C1 segment of cervical spinal cord (tissue), 14 donors: Measurements from ENCODE around the gene MRTO4.
"Not testable (repeated sequence)": the region's sequence is repeated elsewhere in the genome, so short reads cannot be mapped to it uniquely, and the experiment has no call there.

ENCODE experiments used
- DNase-seq, 14 donors: peaks; one replicate each; lab custom pipeline; 2025; lab: John Stamatoyannopoulos, UW

MRTO4 gene

DNA sequence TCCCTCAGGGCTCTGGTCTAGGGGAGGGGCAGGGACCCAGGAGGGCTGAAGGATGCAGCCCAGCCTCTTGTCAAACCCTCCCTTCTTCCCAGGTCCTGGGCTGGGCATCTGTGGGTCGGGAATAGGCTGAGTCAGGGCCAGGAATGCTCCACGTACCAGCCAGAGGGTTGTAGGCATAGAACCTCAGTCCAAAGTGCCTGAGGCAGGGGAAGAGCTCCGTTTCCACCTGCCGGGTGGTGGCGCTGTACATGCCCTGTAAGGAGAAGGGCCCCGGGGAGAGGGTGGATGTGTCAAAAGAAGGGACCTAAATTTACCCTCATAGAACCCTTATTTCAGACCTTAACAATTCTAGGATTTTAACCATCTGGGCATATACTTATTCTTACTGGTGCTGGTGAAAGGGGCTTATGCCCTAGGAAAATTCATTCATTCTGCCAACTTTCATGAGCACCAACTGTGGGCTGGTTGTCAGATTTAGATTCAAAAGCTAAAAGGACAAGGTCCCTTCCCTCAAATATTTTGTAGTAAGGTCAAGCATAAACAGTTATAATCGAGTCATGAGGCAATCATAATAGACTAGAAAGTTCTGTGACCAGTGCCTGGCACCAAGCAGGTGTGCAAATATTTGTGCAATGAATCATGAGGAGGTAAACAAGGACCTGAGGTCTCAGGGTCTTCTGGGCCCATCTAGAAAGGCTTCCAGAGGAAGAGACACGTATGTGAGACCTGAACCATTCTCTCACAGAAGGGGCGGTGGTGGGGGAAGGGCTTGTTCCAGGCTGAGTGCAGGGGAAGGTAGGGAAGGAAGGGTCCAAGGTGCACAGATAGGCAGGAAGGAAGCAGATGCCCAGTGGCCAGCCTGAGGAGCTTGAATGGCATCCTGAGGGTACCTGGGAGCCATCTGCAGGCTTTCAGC is 18.1 kb downstream of the MRTO4 start:
- DNase-seq: not testable (repeated sequence)

DNA sequence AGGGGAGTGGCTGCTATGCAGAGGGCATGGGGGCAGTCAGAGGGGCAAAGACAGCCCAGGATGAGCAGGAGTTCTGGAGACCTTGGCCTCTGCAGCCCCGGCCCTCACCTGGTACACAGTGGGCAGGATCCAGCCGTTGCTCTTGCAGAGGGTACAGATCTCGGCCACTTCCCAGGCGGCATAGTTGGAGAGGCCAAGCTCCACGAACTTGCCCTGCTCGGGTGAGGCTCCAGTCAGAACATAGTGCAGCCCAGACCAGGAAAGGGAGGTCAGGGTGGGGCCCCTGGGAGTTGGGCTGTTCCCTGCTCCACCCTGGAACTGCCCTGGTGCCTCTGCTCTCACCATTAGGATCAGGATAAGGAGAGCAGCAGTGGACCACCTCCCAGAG is 18.7 kb downstream of the MRTO4 start:
- DNase-seq: not testable (repeated sequence)

DNA sequence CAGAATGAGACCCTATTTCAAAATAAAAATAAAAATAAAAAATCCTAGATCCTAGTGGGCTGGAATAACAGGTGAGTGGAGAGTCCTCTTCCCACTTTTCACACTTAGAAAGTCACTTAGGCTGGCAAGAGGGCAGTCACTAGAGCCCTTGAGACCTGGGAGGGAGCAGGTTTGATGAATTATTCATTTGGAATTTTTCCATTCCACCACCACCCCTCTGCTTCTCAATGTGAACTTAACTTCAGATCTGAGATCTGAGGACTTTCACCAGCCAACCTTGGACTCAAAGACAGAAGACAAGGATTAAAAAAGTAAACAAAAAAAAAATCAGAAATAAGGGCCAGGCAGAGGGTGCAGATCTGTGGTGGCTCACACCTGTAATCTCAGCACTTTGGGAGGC is 20.5 kb downstream of the MRTO4 start:
- DNase-seq: no peak

DNA sequence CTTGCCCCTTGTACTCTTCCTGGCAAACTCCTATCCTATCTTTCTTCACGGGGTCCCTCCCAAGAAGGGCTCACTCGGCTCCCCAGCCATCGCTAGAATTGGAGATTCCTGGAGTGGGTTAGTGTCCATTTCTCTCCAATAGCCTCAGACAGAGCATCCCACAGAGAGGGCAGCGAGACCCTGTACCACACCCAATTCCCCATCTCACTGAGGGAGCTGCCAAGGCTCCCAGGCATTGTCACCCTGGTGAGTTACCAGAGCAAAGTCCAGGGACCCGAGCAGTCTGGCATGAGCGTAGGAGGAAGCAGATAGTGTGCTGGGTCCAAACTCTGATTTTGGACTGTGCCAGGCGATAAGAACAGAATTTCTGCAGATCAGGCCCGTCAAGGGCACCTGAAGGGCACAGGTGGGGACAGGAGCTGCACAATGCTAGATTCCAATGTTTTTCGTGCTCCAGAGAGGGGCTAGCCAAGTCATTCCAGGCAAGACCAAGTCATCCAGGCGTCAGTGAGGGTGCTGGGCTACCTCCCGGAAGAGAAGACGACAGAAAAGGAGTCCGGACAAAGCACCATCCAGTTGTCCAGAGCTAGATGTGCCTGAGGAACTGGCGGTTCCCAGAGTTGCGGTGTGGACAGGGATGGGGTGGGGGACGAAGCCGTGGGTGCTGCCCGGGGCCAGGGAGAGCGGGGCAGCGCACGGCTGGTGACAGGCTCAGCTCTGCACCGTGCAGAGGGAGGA is 21.7 kb downstream of the MRTO4 start:
- no peak for DNase-seq

DNA sequence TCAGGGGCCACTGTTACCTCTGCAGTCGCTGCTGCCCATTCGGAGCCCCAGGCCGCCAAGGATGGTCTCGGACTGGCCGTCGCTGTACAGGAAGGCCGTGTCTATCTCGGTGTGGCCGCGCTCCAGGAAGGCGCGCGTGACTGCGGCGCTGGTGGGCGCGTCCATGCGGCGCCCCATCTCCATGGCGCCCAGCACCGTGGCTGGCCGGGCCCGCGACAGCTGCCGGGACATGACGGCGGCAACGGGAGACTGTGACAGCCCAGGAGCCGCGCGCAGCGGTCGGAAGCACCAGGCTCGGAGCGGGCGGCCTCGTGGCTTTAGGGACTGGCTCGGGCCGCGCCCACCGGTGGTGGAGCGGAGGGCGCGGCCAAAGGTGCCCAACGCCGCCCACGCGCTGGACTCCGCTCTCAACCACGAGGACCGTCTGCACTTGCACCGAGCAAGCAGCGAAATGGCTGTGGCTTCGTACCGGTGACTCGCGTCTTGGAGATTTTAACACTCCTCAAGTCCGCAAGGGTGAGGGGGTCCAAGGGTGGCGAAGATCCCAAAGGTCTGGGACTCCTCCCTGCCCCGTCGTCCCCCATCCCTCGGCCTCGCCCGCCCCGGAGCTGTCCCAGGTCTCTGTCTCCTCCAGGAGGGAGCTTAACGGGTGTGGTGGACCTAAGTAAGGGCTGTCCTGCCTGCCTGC is 22.4 kb downstream of the MRTO4 start:
- not testable (repeated sequence) for DNase-seq

DNA sequence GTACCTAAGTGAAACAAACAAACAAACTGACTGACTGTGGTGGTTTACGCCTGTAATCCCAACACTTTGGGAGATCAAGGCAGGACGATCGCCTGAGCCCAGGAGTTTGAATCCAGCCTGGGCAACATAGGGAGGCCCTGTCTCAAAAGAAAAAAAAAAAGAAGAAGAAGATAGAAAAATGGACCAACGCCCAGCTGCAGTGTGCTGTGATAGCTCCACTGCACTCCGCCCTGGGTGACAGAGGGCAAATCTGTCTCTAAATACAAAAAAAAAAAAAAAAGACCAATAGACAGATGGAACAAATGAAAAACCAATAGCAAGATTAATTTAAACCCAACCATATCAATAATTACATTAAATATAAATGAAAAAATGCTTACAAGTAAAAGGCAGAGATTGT is 23.0 kb downstream of the MRTO4 start:
- DNase-seq: no peak

DNA sequence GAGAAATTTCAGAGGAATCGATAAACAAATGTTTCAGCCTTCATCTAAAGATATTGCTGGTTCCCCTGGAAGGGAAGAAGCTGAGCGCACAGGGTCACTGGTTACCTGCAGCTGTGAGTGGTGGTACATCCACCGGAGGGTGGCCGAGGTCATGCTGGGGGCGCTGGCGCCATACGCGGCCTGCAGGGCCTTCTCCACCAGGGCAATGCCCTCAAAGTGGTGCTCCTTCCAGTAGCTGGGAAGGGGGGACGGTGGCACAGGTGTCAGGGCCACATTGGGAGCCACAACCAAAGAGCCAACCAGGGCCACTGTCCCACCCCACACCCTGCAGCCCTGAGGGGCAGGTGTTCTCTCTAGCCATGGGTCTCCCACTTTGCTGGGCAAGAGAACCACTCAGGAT is 32.3 kb downstream of the MRTO4 start:
- no peak for DNase-seq

DNA sequence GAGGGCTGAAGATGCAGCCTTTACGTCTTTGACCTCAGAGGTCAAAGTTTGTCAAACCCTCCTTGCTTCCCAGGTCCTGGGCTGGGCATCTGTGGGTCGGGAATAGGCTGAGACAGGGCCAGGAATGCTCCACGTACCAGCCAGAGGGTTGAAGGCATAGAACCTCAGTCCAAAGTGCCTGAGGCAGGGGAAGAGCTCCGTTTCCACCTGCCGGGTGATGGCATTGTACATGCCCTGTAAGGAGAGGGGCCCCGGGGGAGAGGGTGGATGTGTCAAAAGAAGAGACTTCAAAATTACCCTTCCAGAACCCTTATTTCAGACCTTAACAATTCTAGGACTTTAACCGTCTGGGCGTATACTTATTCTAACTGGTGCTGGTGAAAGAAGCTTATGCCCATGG is 33.3 kb downstream of the MRTO4 start:
- no peak for DNase-seq

DNA sequence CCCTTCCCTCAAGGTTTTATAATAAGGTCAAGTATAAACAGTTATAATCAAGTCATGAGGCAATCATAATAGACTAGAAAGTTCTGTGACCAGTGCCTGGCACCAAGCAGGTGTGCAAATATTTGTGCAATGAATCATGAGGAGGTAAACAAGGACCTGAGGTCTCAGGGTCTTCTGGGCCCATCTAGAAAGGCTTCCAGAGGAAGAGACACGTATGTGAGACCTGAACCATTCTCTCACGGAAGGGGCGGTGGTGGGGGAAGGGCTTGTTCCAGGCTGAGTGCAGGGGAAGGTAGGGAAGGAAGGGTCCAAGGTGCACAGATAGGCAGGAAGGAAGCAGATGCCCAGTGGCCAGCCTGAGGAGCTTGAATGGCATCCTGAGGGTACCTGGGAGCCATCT is 33.8 kb downstream of the MRTO4 start:
- DNase-seq: not testable (repeated sequence)

DNA sequence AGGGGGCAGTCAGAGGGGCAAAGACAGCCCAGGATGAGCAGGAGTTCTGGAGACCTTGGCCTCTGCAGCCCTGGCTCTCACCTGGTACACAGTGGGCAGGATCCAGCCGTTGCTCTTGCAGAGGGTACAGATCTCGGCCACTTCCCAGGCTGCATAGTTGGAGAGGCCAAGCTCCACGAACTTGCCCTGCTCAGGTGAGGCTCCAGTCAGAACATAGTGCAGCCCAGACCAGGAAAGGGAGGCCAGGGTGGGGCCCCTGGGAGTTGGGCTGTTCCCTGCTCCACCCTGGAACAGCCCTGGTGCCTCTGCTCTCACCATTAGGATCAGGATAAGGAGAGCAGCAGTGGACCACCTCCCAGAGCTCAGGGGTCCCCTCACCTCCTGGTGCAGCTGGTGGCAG is 34.2 kb downstream of the MRTO4 start:
- not testable (repeated sequence) for DNase-seq

DNA sequence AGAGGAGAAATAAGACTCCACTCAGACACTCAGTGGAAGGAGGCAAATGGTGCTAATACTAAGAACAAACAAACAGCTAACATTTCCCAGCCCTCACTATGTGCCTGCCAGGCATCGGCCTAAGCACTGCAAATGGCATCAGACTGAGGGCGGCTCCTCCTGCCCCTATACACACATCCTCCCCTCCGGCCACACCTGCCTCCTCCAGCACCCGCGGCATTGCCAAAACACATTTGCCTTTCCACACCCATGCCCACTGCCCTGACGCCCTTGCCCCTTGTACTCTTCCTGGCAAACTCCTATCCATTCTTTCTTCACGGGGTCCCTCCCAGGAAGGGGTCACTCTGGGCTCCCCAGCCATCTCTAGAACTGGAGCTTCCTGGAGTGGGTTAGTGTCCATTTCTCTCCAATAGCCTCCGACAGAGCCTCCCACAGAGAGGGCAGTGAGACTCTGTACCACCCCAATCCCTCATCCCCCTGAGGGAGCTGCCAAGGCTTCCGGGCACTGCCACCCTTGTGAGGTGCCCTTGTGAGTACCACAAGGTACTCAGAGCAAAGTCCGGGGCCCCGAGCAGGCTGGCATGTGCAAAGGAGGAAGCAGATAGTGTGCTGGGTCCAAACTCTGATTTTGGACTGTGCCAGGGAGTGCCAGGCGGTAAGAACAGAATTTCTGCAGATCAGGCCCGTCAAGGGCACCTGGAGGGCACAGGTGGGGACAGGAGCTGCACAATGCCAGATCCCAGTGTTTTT is 36.0 kb downstream of the MRTO4 start:
- peak in 1 of 14 donors; percentile 62 for DNase-seq

DNA sequence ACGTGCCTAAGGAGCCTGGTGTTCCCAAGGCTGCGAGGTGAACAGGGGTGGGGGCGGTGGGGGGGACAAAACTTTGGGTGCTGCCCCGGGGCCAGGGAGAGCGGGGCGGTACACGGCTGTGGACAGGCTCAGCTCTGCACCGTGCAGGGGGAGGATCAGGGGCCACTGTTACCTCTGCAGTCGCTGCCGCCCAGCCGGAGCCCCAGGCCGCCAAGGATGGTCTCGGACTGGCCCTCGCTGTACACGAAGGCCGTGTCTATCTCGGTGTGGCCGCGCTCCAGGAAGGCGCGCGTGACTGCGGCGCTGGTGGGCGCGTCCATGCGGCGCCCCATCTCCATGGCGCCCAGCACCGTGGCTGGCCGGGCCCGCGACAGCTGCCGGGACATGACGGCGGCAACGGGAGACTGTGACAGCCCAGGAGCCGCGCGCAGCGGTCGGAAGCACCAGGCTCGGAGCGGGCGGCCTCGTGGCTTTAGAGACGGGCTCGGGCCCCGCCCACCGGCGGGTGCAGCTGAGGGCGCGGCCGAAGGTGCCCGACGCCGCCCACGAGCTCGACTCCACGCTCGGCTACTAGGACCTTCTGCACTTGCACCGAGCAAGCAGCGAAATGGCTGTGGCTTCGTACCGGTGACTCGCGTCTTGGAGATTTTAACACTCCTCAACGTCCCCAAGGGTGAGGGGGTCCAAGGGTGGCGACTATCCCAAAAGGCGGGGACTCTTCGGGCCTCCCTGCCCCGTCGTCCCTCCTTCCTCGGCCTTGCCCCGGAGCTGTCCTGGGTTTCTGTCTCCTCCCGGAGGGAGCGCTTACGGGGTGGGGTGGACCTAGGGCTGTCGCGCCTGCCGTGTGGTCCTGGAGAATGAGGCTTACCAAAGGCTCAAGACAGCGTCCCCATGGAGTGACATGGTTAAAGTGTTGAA is 37.0 kb downstream of the MRTO4 start, which contains the start of gene AKR7A3:
TSS of gene AKR7A3 (minus strand) at position 447 of the 918 bp plus-strand sequence. CDS start at position 386, 61 bp downstream.
- peak in 7 of 14 donors; percentile 27 to 71 (median 38) for DNase-seq

DNA sequence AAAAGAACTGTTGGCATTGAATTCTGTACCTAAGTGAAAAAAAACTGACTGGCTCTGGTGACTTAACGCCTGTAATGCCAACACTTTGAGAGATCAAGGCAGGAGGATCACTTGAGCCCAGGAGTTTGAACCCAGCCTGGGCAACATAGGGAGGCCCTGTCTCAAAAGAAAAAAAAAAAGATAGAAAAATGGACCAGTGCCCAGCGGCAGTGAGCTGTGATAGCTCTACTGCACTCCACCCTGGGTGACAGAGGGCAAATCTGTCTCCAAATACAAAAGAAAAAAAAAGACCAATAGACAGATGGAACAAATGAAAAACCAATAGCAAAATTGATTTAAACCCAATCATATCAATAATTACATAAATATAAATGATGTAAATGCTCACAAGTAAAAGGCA is 37.6 kb downstream of the MRTO4 start:
- no peak for DNase-seq

DNA sequence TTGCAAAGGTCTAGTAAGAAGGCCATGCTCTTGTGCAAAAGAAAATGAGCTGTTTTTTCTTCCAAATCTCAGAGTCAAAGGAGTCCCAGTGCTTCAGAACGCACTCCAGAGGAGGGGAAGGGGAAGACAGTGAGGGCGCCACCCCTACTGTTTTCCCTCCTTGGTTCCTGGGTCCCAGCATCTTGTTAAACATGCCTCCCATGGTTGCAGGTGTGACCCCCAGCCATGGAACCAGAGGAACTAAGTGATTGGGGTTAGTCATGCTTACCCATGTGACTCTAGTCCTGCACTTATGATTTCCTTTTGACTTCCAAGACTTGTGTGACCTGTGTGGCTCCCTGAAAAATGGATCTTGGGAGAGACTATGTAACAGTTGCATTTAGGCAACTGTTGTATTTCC is 43.0 kb downstream of the MRTO4 start:
- no peak for DNase-seq

DNA sequence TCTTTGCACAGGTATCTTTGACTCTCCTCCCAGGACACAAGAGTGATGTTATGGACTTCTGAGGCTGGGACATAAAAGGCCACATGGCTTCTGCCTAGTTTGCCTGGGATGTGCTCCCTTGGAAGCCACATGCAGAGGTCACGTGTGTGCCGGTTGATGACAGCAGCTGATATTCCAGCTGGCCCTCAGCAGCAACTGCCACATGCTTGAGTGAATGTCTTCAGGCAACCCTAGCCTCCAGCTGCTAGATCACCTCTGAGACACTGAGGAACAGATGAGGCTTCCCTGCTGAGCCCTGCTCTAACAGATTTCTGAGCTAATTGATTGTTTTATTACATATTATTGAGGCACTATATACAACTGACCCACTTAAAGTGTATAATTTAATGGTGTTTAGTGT is 48.6 kb downstream of the MRTO4 start:
- no peak for DNase-seq

DNA sequence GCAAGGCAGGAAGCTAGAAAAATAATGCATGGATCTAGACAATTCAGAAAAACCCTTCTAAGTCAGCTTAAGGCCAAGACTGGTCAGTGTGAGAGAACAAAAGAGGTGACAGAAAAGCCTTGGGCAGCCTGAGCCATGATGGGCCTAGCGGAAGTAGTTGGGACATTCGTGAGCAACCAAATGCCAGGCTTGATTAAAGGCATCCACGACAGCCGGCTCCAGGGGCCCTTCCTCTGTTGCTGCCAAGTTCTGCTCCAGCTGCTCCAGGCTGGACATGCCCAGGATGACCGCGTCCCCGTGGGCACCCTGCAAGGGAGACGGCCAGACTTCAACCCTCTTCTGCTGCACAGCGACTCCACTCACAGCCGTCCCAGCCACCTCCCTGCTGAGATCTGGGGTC is 52.5 kb downstream of the MRTO4 start:
- DNase-seq: peak in 1 of 14 donors; percentile 22

DNA sequence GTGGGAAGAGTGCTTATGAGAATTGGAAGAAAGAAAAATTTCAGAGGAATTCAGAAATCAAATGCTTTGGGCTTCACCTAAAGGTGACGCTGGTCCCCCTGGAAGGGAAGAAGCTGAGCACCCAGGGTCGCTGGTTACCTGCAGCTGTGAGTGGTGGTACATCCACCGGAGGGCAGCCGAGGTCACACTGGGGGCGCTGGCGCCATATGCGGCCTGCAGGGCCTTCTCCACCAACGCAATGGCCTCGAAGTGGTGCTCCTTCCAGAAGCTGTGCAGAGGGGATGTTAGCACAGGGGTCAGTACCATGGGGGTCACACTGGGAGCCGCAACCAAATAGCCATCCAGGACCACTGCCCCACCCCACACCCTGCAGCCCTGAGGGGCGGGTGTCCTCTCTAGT is 54.3 kb downstream of the MRTO4 start:
- no peak for DNase-seq

DNA sequence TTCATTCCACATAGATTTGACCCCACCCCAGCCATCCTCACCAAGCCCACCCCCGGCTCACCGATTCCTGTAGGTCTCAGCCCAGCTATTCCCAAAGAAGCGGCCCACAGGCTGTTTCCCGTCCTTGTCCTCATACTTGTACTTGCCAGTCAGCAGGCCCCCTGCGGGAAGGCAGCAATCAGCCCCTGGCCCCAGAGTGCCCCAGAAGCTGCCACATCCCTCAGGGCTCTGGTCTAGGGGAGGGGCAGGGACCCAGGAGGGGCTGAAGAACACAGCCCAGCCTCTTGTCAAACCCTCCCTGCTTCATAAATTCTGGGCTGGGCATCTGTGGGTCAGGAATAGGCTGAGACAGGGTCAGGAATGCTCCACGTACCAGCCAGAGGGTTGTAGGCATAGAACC is 55.3 kb downstream of the MRTO4 start:
- no peak for DNase-seq

DNA sequence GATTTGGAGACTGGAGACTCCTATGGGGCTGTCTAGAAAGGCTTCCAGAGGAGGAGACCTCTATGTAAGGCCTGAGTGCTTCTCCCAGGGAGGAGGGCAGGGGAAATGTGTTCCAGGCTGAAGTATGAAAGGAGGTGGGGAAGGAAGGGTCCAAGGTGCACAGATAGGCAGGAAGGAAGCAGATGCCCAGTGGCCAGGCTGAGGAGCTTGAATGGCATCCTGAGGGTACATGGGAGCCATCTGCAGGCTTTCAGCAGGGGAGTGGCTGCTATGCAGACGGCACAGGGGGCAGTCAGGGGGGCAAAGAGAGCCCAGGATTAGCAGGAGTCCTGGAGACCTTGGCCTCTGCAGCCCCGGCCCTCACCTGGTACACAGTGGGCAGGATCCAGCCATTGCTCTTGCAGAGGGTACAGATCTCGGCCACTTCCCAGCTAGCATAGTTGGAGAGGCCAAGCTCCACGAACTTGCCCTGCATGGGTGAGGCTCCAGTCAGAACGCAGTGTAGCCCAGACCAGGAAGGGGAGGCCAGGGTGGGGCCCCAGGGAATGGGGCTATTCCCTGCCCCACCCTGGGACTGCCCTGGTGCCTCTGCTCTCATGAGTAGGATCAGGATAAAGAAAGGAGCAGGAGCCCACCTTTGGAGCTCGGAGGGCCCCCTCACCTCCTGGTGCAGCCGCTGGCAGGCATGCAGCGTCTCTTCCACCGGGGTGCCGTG is 56.3 kb downstream of the MRTO4 start:
- no peak for DNase-seq

DNA sequence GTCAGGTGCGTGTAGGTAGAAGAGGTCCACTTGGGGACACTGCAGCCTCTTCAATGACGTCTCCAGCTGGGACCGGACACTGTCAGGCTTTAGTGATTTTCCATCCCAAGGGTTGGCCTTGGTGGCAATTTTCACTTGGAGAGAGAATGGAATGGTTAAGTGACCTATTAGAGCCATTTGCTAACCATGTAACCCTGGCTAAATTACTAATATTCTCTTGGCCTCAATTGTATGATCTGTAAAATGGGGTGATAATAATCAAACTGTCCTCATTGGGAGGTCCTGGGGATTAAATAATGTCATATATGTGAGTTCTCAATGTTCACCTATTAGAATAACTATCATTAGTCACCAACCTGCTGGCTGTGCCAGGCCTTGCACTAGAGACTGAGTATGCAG is 56.9 kb downstream of the MRTO4 start:
- DNase-seq: no peak
